NCI-H2171 (cell line): ENCODE data around the gene CCNQ.

Experiments
- DNase-seq: peaks from one replicate; lab custom pipeline; 2025; lab: John Stamatoyannopoulos, UW

CCNQ gene

DNA sequence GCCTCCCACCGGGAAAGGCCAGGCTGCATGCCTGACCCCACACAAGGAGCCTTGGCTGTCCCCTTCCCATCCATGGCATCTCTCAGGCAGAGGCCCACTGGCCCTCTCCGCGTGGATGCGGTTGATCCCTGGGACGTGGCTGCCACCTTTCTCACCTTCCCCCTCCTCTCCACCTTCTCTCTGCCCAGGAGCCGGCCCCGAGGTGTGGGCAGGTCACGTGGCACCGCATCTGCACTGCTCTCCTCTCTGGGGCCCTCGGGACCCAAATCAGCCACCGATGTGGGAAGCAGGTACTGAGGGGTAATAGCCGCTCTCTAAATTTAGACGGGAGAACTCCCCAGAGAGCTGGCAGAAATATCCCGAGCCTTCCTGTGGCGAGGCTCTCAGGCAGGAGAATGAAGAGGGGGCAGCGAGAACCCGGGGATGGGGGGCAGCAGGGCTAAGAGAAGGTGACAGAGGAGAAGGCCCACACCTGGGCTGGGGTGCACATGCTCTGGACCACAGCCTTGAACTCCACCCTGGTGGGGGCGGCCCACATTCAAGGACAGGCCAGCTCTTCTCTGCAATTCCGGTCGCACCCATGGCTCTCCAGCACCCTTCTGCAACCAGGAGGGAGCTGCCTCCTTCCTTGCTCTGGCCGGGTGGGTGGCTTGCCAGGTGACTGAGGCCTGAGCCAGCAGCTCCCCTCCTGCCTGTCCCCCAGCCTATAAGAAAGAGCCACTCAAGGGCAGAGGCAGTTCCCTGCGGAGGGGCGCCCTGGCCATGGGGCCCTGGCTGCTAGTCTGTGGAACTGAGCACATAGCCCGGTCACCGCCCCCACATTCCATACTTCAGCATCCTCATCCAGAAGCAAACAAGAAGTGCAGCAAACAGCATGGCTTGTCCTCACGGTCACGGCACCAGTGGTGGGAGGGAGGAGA, 38.4 kb upstream of the CCNQ start:
- no peak for DNase-seq

DNA sequence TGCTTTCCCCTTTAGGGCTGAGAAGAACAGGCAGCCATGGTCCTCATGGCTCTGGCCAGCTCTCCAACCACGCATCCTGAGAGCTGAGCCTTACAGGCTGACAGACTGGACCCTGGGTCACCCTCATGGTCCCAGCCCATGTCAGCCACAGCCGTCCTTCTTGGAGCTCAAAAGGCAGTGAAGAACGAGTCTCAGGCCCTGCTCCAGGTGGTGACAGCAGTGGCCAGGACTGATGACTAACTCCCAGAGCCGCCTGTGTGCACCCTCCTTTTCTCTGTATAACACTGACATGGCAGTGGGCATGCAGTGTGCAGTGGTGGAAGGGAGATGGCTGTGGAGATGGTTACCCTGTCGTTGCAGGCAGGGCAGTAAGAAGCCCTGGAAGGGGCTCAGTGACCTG, 37.8 kb upstream of the CCNQ start:
- DNase-seq, result no peak

DNA sequence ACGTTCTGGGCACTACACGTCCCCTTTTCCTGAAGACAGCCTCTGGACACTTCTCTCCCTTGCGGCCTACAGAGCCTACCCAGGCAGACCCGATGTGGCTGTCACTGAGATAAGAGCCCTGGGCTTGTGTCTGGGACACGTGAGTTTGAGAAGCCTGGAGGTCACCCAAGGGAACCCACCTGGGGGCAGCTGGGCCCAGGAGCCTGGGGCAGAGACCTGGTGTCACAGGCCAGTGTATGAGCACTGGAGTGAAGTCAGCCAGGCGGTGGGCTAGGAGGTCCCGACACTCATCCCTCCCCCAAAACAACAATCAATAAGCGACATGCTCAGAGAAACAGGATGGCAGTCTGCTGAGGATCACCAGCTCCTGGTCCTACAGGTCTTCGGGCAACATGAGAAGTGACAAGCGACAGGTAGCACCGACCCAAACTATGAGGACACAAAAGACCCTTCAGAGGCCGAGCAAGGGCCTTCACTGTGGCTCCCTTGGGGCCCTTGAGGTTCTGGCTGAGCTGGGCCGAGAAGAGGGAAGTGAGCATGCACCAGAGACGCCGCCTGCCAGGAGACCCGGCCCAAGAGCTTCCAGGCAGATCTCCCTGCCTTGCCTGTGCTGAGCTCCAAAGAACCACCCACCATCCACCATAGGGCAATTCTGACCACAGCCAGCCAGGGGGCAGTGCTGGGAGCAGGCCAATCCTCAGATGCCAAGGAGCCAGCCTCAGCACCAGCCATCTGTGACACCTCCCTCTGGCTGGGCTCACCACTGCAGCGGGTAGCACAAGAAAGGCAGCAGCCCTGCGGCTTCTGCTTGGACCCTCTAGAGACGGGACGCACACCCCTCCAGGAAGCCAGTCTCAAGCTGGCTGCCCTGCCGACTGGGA, 37.1 kb upstream of the CCNQ start:
- no peak for DNase-seq

DNA sequence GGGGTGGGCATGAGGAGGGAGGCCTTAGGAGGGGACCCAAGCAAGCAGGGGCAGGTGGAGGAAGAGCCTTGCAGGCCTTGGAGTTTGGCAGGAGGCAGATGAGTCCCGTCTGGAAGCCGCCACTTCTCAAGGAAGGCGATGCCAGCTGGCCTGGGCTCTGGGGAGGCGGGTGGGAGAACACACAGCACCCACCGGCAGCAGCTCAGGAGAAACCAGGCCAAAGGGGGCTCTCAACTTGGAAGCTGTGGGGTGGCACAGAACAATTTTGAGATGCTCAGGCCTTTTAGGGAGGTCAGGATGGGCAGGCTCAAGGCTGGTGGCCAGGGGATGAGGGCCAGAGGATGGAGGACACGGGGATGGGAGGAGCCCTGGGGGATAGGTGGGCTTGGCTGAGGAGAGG, 36.4 kb upstream of the CCNQ start:
- no peak for DNase-seq

DNA sequence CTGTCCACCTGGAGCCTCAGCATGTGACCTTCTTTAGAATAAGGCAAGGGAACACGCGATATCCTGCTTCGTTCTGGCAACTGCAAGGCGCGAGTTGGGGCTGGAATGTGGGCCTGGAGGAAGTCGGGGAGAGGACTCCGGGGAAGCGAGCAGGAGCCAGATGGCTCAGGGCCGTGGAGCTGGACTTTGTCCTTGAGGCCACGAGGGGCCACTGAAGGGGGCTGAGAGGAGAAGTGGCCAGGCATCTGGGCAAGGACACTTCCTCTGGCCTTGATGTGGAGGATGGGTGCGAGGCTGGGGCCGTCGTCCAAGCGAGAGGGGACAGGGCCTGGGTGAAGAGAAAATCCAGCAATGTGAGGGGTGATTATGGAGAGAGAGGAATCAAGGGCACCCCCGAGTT, 35.9 kb upstream of the CCNQ start:
- DNase-seq, result no peak

DNA sequence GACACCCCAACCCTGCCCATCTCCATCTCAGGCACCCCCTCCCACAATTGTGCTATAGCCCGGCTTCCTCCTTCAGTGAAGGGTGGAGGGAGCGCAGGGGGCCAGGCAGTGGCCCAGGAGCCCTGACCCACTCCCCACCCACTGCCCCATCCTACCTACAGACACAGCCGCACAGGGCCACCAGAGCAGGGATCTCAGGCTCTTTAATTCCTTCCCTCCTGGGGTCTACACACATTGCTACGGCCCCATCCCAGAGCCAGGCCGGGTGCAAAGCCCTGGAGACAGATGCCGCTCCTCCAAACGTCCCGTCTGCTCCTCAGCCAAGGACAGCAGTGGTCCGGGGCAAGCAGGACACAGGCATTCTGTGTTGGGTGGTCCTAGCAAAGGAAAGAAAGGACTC, 35.3 kb upstream of the CCNQ start:
- no peak for DNase-seq

DNA sequence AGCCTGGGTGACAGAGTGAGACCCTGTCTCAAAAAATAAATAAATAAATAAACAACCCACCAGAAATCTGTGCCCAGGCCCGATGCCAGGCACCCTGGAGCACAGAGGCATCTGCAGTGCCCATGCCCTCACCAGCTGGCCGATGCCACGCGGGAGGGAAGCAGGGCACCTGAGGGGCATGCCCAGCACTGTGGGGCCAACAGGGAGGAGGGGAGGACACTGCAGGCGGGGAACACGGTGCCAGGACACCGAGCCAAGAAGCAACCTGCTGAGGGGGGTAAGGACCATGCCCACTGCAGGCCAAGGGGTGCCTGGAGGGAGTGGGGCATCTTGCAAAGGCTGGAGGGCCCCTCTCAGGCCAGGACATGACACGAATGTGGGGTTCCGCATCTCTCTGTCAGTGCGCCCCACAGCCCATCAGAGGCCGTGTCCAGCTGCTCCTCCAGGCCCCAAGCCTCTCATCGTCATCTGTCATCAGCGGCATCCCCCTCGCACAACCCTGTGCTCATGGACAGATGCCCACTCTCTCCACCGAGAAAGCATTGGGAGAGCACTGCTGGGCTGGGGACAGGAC, 34.8 kb upstream of the CCNQ start:
- no peak for DNase-seq

DNA sequence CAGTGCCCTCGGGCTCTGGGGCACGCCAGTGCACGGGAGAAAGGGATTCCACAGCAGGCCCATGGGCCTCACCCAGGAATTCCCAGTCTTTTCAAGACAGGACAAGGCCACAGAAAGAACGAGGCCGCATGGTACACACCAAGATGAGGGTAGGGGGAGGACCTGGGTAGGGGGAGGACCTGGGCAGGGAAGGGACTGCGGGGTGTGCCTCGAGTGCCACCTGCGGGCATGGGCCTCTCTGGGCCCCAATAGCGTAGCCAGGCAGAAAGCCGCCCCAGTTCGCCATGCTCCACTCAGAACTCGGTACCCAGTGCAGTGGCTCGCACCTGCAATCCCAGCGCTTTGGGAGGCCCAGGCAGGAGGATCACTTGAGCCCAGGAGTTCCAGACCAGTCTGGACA, 34.1 kb upstream of the CCNQ start:
- no peak for DNase-seq

DNA sequence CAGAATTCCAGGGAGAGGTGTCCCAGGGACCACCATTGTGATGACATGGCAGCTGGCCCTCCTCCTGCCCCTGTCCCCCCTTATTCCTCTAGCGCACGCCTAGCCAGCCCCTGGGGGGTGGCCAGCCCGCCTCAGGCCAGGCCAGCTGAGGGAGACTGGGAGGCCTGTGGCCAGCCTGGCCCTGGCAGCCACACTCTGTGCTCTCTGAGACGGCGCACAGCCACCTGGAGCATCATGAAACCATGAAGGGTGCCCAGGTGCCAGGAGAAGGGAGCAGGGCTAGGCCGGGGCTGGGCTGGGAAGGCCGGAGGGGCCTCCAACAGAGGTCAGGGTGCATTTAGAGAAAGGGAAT, 33.6 kb upstream of the CCNQ start:
- no peak for DNase-seq

DNA sequence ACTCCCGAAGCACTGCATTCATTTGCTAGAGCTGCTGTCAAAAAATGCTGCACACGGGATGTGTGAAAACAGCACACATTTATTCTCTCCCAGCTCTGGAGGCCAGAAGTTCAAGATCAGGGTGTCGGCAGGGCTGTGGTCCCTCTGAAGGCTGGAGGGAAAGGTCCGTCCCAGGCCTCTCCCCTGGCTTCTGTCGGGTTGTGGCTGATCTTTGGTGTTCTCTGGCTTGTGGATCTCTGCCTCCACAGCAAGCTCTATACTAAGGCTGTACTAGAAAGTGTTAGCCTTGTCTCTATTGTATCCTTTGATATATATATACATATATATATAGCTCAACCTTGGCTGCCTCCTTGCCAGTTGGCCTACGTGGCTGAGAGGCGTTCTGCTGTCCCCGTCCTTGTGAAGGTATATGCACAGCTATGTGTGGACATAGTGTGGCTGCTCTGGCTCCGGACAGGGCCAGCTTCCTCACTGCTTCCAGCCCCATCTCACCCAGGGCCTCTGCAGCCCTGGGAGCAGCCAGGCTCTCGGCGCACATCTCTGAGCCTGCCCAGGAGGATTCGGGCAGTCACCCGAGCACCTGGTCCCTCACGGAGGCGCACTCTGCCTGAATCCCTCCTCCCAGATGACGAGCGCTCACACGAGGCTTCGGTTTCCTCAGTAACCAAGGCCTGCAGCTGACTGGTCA, 33.1 kb upstream of the CCNQ start:
- DNase-seq, result no peak

DNA sequence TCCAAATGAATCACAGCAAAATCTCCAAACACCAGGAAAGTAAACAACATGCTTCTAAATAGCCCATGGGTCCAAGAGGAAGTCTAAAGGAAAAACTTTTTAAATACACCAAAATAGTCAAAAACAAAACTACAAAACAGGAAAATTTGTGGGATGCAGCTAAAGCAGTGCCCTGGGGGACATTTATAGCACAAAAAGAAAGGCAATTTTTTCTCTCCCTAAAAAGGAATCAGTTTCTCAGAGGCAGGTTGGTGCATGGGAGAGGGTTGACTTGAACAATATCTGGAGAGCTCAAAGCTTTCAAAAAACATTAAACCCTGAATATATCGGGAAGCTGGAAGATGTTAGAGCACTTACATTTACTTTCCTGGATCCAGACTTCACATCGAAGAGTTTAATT, 32.4 kb upstream of the CCNQ start:
- no peak for DNase-seq

DNA sequence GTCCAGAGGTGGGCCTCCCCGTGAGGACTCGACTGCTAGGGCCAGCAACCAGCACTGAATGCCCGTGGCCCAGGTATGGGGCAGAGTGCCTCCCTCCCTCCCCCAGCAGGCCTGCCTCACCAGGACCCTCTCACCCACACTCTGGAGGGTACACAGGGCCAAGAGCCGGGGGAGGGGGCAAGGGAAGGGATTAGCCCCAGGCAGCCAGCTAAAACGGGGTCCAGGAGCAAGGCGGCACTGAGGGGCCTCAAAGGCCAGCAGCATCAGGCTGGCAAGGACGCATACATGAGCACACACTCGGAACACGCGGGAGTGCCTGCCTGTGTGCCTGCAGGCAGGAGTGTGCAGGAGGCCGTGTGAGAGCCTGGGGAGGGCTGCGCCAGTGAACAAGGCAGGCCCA, 29.7 kb upstream of the CCNQ start:
- no peak for DNase-seq

DNA sequence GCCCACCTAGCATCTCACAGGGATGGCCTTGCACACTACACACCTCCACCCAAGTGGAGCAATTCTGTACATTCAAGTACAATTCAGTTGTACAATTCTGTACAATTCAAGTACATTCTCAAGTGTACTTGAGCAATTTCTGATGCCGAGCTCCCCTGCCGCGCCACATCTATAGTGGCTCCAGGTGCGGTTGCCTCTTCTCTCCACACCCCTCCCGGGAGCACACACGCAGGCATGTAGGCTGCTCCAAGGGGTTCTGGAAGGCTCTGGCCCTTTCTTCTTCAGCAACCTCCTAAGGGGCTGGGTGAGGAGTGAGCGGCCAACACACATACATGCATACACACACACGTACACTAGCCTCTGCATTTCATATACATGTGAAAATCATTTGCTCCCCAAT, 29.2 kb upstream of the CCNQ start:
- DNase-seq, result no peak

DNA sequence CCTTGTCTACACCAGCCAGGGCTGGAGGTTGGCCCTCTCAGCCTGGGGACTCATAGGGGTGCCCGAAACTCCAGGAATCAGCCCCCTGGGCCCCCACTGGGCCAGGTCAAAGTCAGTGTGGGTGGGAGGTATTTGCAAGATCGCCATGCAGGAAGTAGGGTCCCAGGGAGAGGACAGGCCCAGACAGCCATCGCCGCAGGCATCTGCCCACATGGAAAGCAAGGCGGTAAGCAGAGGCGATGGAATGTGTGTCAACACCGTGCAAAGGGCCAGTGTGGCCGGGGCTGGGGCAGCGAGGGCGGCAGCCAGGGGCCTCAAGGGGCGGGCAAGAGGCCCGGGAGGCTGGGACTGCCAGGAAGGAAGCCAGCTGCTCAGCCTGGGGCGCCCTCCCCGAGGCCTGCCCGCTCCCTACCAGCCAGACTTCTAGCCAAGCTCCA, 28.8 kb upstream of the CCNQ start:
- no peak for DNase-seq

DNA sequence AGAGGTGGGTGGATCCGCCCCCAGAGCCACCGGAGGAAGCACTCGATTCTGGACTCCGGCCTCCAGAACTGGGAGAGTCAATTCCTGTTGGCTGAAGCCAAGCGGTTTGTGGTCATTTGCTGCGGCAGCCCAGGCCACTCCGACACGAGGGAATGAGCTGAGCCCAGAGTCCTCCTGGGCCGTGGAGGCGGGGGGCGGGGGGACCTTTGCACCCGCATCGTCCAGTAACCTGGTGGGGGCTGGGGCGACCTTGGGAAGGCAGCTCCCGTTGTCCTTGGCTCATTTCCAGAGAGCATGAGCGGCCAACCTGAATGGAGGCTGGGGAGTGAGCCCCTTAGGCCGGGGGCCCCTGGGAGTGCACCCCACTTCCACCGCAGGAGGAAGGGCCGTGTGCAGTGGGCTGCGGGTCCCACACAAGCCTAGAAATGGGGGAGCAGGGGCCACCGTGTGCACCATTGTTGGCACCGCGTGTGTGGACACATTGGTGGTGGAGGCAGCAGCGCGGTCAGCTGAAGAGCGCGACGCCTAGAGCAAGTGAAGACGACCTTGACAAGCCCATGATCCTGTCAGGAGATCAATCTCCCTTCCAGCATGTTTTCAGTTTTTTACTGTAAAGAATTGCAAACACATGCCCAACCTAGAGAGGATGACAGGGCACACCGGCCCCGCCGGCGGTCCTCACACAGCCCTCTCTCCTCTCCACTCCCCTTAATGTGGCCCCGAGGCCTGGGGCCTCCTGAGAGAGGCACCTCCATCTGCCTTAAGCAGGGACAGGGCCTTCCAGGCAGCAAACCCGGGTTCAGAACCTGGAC, 28.1 kb upstream of the CCNQ start:
- no peak for DNase-seq

DNA sequence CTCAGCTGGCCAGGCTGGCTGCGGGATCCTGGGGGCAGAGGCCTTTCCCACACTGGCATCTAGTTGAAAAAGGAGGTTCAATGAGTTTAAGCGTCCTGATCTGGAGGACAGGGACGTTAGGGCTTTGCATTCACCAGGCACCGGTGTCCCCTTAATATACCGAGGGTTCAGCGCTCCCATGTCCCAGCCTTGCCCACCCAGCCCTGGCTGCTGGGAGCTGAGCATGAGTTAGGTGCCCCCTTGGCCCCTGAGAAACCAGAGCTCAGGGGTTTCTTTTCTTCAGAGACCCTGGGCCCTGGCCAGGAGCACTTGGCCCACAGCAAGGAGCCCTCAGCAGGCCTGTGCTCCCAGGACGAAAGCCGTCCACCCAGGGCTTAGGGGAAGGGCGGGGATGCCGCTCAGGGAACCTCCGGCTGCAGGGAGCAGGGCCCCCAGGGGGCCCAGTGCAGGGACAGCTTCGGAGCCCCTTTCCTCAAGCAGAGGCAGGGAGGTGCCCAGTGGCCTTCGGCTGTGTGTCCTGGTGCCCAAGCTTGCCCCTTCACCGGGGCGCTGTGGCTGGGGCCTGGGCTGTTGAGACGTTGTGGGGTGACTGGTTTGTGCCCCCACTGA, 27.2 kb upstream of the CCNQ start:
- DNase-seq, result no peak

DNA sequence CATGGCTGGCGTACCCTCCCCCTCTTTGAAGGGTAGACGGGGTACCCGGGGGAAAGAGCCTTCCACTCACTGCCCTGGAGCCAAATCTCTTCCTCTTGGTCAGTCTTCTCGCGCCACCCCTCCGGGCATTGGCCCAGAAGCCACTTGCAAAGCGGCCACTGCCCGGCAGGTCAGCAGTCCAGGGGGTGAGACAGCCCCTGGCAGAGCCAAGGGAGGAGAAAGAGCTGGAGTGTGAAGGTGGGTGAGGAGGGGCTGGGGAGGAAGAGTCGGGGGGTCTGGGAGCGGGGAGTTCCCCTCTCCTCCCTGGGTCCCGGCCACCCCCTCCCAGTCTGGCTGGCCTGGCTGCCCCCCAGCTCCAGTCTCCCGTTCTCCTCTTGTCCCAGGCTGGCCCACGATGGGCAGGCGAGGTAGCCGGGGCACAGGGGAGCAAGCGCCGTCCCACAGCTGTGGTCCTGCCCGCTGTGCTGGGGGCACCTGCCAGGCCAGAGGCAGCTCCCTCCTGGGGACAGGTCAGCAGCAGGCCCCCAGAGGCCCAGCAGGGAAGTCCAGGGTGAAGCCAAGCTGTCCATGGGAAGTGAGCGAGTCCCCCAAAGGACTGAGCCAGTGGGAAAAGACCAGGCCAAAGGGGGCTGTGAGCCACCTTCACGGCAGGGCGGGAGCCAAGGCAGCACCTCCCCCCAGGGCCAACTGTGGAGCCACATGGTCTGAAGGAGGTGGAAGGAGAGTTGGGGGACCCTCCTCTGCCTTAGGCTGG, 26.5 kb upstream of the CCNQ start:
- no peak for DNase-seq

DNA sequence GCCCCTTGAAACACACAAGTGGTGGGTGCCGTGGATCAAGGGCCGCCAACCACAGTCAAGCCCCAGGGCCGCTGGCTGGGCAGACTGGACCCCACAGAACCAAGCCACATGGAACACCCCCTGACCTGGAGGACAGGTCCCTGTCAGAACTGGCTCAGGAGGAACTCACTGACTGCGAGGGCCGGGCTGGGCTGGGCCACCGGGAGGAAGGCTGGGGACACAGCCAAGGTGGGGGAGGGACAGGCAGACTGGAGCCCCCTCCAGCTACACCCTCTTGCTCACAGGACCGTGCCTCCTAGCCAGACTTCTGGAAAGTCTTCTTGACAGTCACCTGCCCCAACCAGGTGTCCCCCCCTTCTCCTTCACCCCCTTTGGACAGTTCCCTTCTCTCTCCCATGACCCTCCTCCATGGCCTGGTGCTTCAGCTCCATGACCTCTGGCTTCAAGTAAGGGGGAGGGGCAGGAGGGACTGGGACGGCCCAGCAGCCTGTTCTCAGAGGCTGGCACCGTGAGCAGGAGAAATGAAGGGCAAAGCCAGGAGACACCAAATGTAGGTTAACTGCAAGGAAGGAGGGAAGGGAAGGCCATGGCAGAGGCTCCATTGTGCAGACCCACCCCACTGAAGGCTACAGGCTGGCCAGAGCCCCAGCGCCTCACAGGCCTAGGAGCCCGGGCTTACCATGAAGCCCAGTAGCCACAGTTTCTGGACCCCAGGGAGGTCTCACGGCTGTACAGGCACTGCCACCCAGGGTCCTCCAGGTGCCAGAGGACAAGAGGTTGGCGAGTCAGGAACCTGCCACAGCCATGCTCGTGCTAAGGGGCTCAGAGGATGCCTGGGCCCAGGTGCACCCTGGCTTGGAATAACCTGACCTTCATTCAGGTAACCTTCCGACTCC, 25.5 kb upstream of the CCNQ start:
- no peak for DNase-seq
